ENCODE data around the gene CCAR1.
"Not testable (repeated sequence)": the region's sequence is repeated elsewhere in the genome, so short reads cannot be mapped to it uniquely, and the experiment has no call there.

The CCAR1 gene

DNA sequence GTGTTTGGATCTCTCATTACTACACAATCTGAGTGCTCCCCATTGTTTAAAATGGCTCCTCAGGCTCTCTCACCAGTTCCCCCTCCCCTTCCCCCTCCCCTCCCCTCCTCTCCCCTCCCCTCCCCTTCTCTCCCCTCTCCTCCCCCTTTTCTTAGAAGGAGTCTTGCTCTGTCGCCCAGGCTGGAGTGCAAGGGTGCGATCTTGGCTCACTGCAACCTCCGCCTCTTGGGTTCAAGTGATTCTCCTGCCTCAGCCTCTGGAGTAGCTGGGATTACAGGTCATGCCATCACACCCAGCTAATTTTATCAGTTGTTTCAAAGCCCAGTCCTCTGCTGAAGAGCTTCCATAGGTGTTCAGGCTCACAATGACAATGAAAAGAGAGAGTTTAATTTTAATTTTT is 3.6 kb upstream of the CCAR1 start:
- H3K9me3 ChIP-seq (ENCODE audit: low read depth, low read length): no peaks in the 10 kb centered on the region
- DNase-seq (ENCODE audit: low read depth, low spot score): no peak
- no peaks in the 10 kb centered on the region for H3K36me3 ChIP-seq (ENCODE audit: insufficient read depth, low read length)
- no peak overlapping the region for H3K9ac ChIP-seq (ENCODE audit: insufficient read length)
- H3K4me3 ChIP-seq: no peak overlapping the region
- H3K27ac ChIP-seq: no peak overlapping the region
- TF ChIP-seq EZH2 (IDR thresholded peaks at IDR 0.05) (no peak), POLR2AphosphoS5 (IDR thresholded peaks at IDR 0.05; ENCODE audit: borderline replicate concordance, low read depth, low read length) (no peak), FOXP2 (optimal IDR thresholded peaks at IDR 0.05; ENCODE audit: control extremely low read depth, extremely low read length, insufficient read depth) (no peak)

DNA sequence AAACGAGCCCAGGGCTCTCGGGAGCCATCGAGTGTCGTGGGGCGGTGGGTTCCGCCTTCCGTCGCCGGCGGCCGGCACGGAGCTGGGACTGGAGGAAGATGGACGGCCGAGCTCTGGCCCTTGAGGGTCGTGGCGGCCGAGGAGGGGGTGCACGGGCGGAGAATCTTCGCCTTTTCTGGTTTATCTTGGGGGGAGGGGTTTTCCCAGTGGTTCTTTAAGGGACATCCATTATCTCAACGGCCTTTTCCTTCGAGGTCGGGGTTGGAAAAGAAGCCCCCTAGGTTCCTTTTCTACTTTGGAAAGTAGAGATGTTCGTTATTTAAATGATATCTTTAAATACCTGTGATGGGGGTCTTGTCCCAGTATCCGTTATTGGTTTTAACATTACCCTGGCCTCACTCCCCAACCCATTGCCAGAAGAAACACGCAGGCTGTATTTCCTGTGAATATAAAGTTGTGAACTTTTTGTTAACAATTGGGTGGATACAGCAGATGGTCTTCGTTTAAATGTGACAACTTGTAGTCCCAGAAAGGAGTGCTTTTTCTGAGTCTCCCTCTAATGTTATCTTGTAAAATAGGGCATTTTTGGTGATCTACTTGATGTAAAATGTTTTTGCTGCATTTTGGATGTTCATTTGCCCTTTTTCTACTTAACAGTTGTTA is 765 bp downstream of the CCAR1 start:
- H3K36me3 ChIP-seq (ENCODE audit: insufficient read depth, low read length): peaks cover 17% of the 10 kb centered on the region; the same call in 1 of the 2 replicates
- no peaks in the 10 kb centered on the region for H3K9me3 ChIP-seq (ENCODE audit: low read depth, low read length)
- peak overlapping the region; percentile 89 for H3K27ac ChIP-seq
- TF ChIP-seq POLR2AphosphoS5 (IDR thresholded peaks at IDR 0.05; ENCODE audit: borderline replicate concordance, low read depth, low read length): no peak
- no peak for TF ChIP-seq EZH2 (IDR thresholded peaks at IDR 0.05)
- no peak for TF ChIP-seq FOXP2 (optimal IDR thresholded peaks at IDR 0.05; ENCODE audit: control extremely low read depth, extremely low read length, insufficient read depth)
- peak overlapping the region; percentile 85 for H3K9ac ChIP-seq (ENCODE audit: insufficient read length)
- H3K4me3 ChIP-seq: peak overlapping the region; percentile 78
- no peak for DNase-seq (ENCODE audit: low read depth, low spot score)

DNA sequence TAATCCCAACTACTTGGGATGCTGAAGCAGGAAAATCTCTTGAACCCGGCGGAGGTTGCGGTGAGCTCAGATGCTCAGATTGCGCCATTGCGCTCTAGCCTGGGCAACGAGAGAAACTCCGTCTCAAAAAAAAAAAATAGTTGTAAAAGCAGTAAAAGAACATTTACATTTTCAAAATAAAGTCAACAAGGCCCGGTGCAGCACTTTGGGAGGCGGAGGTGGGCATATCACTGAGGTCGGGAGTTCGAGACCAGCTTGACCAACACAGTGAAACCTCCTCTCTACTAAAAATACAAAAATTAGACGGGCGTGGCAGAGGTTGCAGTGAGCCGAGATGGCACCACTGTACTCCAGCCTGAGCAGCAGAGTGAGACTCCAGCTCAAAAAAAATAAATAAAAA is 4.0 kb downstream of the CCAR1 start:
- Histone ChIP-seq H3K9me3 (ENCODE audit: low read depth, low read length) (no peaks in the 10 kb centered on the region), H3K36me3 (ENCODE audit: insufficient read depth, low read length) (peaks cover 39% of the 10 kb centered on the region), H3K4me3 (no peak overlapping the region), H3K27ac (no peak overlapping the region), H3K9ac (ENCODE audit: insufficient read length) (no peak overlapping the region)
- TF ChIP-seq FOXP2 (optimal IDR thresholded peaks at IDR 0.05; ENCODE audit: control extremely low read depth, extremely low read length, insufficient read depth) (no peak), POLR2AphosphoS5 (IDR thresholded peaks at IDR 0.05; ENCODE audit: borderline replicate concordance, low read depth, low read length) (no peak), EZH2 (IDR thresholded peaks at IDR 0.05) (no peak)
- DNase-seq (ENCODE audit: low read depth, low spot score): no peak

DNA sequence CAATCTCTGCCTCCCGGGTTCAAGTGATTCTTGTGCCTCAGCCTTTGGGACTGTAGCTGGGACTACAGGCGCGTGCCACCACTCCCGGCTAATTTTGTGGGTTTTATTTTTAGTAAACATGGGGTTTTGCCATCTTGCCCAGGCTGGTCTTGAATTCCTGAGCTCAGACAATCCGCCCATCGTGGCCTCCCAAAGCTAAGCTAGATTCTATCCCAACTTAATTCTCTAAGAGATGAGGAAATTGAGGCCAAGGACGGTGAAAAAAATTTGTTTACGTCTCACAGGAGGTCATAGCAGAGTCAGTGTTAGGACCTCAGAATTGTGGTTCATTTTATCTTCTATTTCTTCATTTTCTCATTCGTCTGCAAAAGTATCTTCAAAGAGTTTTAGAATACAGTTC is 6.1 kb downstream of the CCAR1 start:
- Histone ChIP-seq H3K9me3 (ENCODE audit: low read depth, low read length) (no peaks in the 10 kb centered on the region), H3K27ac (no peak overlapping the region), H3K9ac (ENCODE audit: insufficient read length) (no peak overlapping the region), H3K36me3 (ENCODE audit: insufficient read depth, low read length) (peaks cover 51% of the 10 kb centered on the region), H3K4me3 (no peak overlapping the region)
- TF ChIP-seq FOXP2 (optimal IDR thresholded peaks at IDR 0.05; ENCODE audit: control extremely low read depth, extremely low read length, insufficient read depth) (no peak), POLR2AphosphoS5 (IDR thresholded peaks at IDR 0.05; ENCODE audit: borderline replicate concordance, low read depth, low read length) (no peak), EZH2 (IDR thresholded peaks at IDR 0.05) (no peak)
- no peak for DNase-seq (ENCODE audit: low read depth, low spot score)

DNA sequence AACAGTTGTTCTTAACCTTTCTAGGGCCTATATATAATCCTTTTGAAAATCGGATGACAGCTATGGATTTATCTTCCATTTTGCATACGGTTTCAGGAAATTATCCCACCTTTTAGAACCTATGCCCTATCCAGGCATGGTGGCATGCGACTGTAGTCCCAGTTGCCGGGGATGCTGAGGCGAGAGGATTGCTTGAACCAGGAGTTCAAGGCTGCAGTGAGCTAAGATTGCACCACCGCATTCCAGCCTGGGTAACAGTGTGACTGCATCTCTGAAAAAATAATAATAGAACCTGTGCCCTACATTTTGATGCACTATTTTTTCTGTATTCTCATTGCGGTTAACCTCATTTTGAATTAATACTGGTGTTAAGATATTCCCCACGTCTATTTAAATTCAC is 11.6 kb downstream of the CCAR1 start:
- peaks cover 67% of the 10 kb centered on the region for H3K36me3 ChIP-seq (ENCODE audit: insufficient read depth, low read length)

DNA sequence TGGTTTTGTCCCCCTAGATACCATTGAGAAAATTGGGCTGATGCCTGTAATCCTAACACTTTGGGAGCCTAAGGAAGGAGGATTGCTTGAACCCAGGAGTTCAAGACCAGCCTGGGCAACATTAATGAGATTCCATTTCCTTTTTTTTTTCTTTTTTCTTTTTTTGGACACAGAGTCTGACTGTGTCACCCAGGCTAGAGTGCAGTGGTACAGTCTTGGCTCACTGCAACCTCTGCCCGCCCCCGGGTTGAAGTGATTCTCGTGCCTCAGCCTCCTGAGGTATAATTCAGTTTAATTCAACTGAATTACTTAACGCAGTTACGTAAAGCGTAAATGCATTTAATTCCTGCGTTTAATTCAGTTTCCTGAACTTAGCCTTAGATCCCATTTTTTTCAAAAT is 13.3 kb downstream of the CCAR1 start:
- peaks cover 64% of the 10 kb centered on the region for H3K36me3 ChIP-seq (ENCODE audit: insufficient read depth, low read length)
- no peak for TF ChIP-seq POLR2AphosphoS5 (IDR thresholded peaks at IDR 0.05; ENCODE audit: borderline replicate concordance, low read depth, low read length)
- no peak for TF ChIP-seq EZH2 (IDR thresholded peaks at IDR 0.05)
- no peak for TF ChIP-seq FOXP2 (optimal IDR thresholded peaks at IDR 0.05; ENCODE audit: control extremely low read depth, extremely low read length, insufficient read depth)
- no peak overlapping the region for H3K27ac ChIP-seq

More for the DNA sequence above, 11.6 kb downstream of the CCAR1 start:
- TF ChIP-seq POLR2AphosphoS5 (IDR thresholded peaks at IDR 0.05; ENCODE audit: borderline replicate concordance, low read depth, low read length) (no peak), EZH2 (IDR thresholded peaks at IDR 0.05) (no peak), FOXP2 (optimal IDR thresholded peaks at IDR 0.05; ENCODE audit: control extremely low read depth, extremely low read length, insufficient read depth) (no peak)
- H3K4me3 ChIP-seq: no peak overlapping the region
- H3K9ac ChIP-seq (ENCODE audit: insufficient read length): no peak overlapping the region
- DNase-seq (ENCODE audit: low read depth, low spot score): no peak
- H3K27ac ChIP-seq: no peak overlapping the region
- no peaks in the 10 kb centered on the region for H3K9me3 ChIP-seq (ENCODE audit: low read depth, low read length)

DNA sequence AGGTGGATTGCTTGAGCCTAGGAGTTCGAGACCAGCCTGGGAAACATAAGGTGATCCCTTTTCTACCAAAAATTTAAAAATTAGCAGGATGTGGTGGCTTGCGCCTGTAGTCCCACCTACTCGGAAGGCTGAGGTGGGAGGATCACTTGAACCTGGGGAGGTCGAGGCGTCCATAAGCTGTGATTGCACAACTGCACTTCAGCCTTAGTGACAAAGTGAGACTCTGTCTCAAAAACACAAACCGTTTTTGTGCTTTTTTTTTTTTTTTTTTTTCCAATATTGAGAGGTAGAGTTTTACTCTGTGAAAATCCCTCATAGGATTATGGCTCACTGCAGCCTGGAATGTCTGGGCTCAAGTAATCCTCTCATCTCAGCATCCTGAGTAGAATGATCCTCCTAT is 14.1 kb downstream of the CCAR1 start:
- no peak for DNase-seq (ENCODE audit: low read depth, low spot score)
- H3K36me3 ChIP-seq (ENCODE audit: insufficient read depth, low read length): peaks cover 66% of the 10 kb centered on the region
- H3K4me3 ChIP-seq: no peak overlapping the region
- H3K9me3 ChIP-seq (ENCODE audit: low read depth, low read length): no peaks in the 10 kb centered on the region
- TF ChIP-seq POLR2AphosphoS5 (IDR thresholded peaks at IDR 0.05; ENCODE audit: borderline replicate concordance, low read depth, low read length) (no peak), EZH2 (IDR thresholded peaks at IDR 0.05) (no peak), FOXP2 (optimal IDR thresholded peaks at IDR 0.05; ENCODE audit: control extremely low read depth, extremely low read length, insufficient read depth) (no peak)
- H3K9ac ChIP-seq (ENCODE audit: insufficient read length): no peak overlapping the region
- H3K27ac ChIP-seq: no peak overlapping the region

More for the DNA sequence above, 13.3 kb downstream of the CCAR1 start:
- DNase-seq (ENCODE audit: low read depth, low spot score): no peak
- H3K4me3 ChIP-seq: no peak overlapping the region
- H3K9me3 ChIP-seq (ENCODE audit: low read depth, low read length): no peaks in the 10 kb centered on the region
- no peak overlapping the region for H3K9ac ChIP-seq (ENCODE audit: insufficient read length)

DNA sequence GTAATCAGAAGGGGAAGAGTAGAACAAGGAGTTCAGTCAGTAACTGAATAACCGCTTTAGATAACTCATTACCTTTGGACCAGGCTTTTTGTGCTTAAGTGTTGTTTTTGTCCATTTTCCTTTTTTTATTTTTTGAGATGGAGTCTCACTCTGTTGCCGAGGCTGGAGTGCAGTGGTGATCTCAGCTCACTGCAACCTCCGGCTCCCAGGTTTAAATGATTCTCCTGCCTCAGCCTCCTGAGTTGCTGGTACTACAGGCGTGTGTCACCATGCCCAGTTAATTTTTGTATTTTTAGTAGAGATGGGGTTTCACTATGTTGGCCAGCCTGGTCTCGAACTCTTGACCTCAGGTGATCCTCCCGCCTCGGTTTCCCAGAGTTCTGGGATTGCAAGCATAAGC is 14.7 kb downstream of the CCAR1 start:
- H3K4me3 ChIP-seq; H3K9me3 ChIP-seq (ENCODE audit: low read depth, low read length); H3K9ac ChIP-seq (ENCODE audit: insufficient read length); H3K27ac ChIP-seq; DNase-seq (ENCODE audit: low read depth, low spot score): not testable (repeated sequence)
- peaks cover 63% of the 10 kb centered on the region for H3K36me3 ChIP-seq (ENCODE audit: insufficient read depth, low read length)

DNA sequence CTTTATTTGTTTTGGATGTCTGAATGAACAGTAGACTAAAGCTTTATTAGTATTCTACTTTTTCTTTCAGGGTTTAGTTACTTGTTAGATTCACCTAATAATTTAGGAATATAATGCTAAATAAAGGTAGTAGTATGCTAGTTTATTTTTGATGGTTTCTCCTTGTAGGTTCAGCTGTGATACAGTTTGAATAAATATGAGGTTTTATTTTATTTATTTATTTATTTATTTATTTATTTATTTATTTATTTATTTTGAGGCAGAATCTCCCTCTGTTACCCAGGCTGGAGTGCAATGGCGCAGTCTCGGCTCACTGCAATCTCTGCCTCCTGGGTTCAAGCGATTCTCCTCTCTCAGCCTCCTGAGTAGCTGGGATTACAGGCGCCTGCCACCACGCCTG is 19.6 kb downstream of the CCAR1 start:
- H3K27ac ChIP-seq; H3K9me3 ChIP-seq (ENCODE audit: low read depth, low read length); H3K9ac ChIP-seq (ENCODE audit: insufficient read length); H3K4me3 ChIP-seq; DNase-seq (ENCODE audit: low read depth, low spot score): not testable (repeated sequence)
- H3K36me3 ChIP-seq (ENCODE audit: insufficient read depth, low read length): peaks cover 61% of the 10 kb centered on the region
